Measurements from ENCODE around the gene MYO1B.

MYO1B gene

DNA sequence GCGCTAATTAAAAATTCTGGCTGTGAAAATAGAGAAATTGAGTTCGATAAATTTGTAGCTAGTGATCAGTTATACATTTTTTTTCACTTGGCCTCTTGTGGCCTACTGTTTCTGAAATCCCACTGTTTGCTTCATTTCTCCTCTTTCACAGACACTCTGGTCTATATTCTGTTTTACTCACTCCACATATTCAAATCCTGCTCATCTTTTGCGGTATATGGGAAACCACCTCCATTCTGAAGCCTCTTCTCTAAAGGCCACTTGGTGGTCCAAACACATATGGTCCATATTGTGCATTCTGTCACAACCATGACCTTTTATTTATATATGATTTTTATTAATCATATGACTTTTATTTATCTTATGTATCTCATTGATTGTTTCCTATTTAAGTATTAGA is 67.0 kb downstream of the MYO1B start:
- no peak overlapping the region for H2AFZ ChIP-seq (ENCODE audit: low read depth, low read length, severe bottlenecking)
- no peaks in the 10 kb centered on the region for H3F3A ChIP-seq (ENCODE audit: insufficient read depth)
- no peaks in the 10 kb centered on the region for H3K36me3 ChIP-seq (ENCODE audit: low read length)
- H4K20me1 ChIP-seq (ENCODE audit: low read depth, low read length) = no peaks in the 10 kb centered on the region
- H3K9ac ChIP-seq (ENCODE audit: low read length) = no peak overlapping the region
- TF ChIP-seq, protein P1, sequence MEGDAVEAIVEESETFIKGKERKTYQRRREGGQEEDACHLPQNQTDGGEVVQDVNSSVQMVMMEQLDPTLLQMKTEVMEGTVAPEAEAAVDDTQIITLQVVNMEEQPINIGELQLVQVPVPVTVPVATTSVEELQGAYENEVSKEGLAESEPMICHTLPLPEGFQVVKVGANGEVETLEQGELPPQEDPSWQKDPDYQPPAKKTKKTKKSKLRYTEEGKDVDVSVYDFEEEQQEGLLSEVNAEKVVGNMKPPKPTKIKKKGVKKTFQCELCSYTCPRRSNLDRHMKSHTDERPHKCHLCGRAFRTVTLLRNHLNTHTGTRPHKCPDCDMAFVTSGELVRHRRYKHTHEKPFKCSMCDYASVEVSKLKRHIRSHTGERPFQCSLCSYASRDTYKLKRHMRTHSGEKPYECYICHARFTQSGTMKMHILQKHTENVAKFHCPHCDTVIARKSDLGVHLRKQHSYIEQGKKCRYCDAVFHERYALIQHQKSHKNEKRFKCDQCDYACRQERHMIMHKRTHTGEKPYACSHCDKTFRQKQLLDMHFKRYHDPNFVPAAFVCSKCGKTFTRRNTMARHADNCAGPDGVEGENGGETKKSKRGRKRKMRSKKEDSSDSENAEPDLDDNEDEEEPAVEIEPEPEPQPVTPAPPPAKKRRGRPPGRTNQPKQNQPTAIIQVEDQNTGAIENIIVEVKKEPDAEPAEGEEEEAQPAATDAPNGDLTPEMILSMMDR (IDR thresholded peaks at IDR 0.05; ENCODE audit: insufficient read depth, low read length, poor library complexity, severe bottlenecking) = no peak
- TF ChIP-seq EZH2phosphoT487 (conservative IDR thresholded peaks at IDR 0.05; ENCODE audit: low read length) = no peak
- no peak overlapping the region for H3K4me2 ChIP-seq (ENCODE audit: low read depth, low read length, poor library complexity, severe bottlenecking)
- H3K27me3 ChIP-seq (ENCODE audit: low read length) = no peaks in the 10 kb centered on the region
- no peaks in the 10 kb centered on the region for H3K9me2 ChIP-seq (replicated peaks; ENCODE audit: insufficient read depth, low read length)
- H3K27ac ChIP-seq (ENCODE audit: low read depth, low read length) = no peak overlapping the region
- no peaks in the 10 kb centered on the region for H3K79me2 ChIP-seq (ENCODE audit: insufficient read depth, low read length)
- H3K9me3 ChIP-seq (ENCODE audit: insufficient read depth, low read length) = no peaks in the 10 kb centered on the region
- no peak overlapping the region for H3K4me3 ChIP-seq (ENCODE audit: insufficient read depth, low read length, poor library complexity, severe bottlenecking)

DNA sequence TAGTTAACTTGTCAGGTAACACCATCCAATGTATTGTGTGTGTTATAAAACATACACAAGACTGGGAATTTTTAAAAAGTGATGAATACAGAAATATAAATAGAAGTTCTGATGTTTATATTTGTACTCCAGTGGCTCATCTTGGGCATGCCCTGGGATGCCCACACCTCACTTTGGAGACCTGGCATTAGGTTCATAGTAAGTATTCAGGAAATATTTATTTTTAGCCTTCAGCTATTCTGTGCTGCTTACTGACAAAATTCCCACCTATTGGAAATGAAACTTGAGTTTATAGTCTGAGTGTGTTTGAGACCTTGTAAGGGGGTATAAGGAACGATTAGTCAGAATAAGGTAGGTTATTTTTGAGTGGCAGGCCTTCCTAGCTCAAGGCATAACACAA is 67.5 kb downstream of the MYO1B start:
- Histone ChIP-seq H3K36me3 (ENCODE audit: low read length) (no peaks in the 10 kb centered on the region), H3K27ac (ENCODE audit: low read depth, low read length) (no peak overlapping the region), H3K9me2 (replicated peaks; ENCODE audit: insufficient read depth, low read length) (no peaks in the 10 kb centered on the region), H3F3A (ENCODE audit: insufficient read depth) (no peaks in the 10 kb centered on the region), H3K27me3 (ENCODE audit: low read length) (no peaks in the 10 kb centered on the region), H2AFZ (ENCODE audit: low read depth, low read length, severe bottlenecking) (no peak overlapping the region), H3K79me2 (ENCODE audit: insufficient read depth, low read length) (no peaks in the 10 kb centered on the region), H3K4me3 (ENCODE audit: insufficient read depth, low read length, poor library complexity, severe bottlenecking) (no peak overlapping the region), H3K4me2 (ENCODE audit: low read depth, low read length, poor library complexity, severe bottlenecking) (no peak overlapping the region), H4K20me1 (ENCODE audit: low read depth, low read length) (no peaks in the 10 kb centered on the region), H3K9ac (ENCODE audit: low read length) (no peak overlapping the region), H3K9me3 (ENCODE audit: insufficient read depth, low read length) (no peaks in the 10 kb centered on the region)
- TF ChIP-seq, protein P1 (IDR thresholded peaks at IDR 0.05; ENCODE audit: insufficient read depth, low read length, poor library complexity, severe bottlenecking) = no peak
- TF ChIP-seq EZH2phosphoT487 (conservative IDR thresholded peaks at IDR 0.05; ENCODE audit: low read length) = no peak

DNA sequence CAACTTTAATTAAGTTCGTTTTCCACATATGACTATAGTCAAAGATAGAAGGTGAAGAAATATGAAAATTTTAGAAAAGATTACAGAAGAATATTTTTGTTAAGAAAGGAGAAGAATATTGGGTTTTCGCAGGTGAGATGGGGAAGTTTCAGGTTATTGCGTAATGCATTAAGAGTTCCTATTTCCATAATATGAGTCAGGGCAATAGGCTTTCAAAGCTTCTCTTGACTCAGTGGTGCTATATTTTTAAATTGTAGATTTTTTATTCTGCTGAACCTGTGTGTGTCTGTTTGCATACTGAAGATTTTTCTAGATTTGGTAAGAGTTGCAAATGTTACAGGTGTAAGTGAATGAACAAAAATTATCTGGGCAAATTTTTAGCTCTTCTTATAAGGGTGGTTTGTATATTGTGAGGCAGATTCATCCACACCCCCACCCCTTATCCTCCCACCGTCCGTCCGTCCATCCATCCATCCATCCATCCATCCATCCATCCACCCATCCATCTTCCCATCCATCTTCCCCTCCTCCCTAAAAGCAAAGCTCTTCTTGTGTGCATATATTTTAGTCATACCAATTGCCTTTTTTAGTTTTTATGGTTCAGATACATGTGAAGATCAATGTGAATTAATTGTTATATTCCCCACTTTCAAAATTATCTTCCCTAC is 69.6 kb downstream of the MYO1B start:
- Histone ChIP-seq H3F3A (ENCODE audit: insufficient read depth) (no peaks in the 10 kb centered on the region), H3K4me2 (ENCODE audit: low read depth, low read length, poor library complexity, severe bottlenecking) (no peak overlapping the region), H3K9ac (ENCODE audit: low read length) (no peak overlapping the region), H3K36me3 (ENCODE audit: low read length) (no peaks in the 10 kb centered on the region), H3K4me3 (ENCODE audit: insufficient read depth, low read length, poor library complexity, severe bottlenecking) (no peak overlapping the region), H3K27ac (ENCODE audit: low read depth, low read length) (no peak overlapping the region), H3K9me2 (replicated peaks; ENCODE audit: insufficient read depth, low read length) (no peaks in the 10 kb centered on the region), H2AFZ (ENCODE audit: low read depth, low read length, severe bottlenecking) (no peak overlapping the region), H3K79me2 (ENCODE audit: insufficient read depth, low read length) (no peaks in the 10 kb centered on the region), H3K9me3 (ENCODE audit: insufficient read depth, low read length) (no peaks in the 10 kb centered on the region), H4K20me1 (ENCODE audit: low read depth, low read length) (no peaks in the 10 kb centered on the region), H3K27me3 (ENCODE audit: low read length) (no peaks in the 10 kb centered on the region)
- no peak for TF ChIP-seq EZH2phosphoT487 (conservative IDR thresholded peaks at IDR 0.05; ENCODE audit: low read length)
- TF ChIP-seq, protein P1 (IDR thresholded peaks at IDR 0.05; ENCODE audit: insufficient read depth, low read length, poor library complexity, severe bottlenecking) = no peak

Data from SU-DHL-6 (cell line).